Astrocyte of the hippocampus (primary cell): ENCODE results near the gene NOTUM.
A peak's percentile ranks its signal among the peaks of the same experiment; 100 is the strongest.

Experiments used
- DNase-seq: peaks from one replicate; pipeline ENCODE4 v3.0.0; 2011; ENCODE audit warnings: low read depth, low spot score

Gene NOTUM

GRCh38 chr17:81939881-81940385, 21.1 kb downstream of the NOTUM start:
- DNase-seq, result no peak

- DNase-seq, result no peak
Measured at GRCh38 chr17:81939218-81939617, 21.8 kb downstream of the NOTUM start.

DNA sequence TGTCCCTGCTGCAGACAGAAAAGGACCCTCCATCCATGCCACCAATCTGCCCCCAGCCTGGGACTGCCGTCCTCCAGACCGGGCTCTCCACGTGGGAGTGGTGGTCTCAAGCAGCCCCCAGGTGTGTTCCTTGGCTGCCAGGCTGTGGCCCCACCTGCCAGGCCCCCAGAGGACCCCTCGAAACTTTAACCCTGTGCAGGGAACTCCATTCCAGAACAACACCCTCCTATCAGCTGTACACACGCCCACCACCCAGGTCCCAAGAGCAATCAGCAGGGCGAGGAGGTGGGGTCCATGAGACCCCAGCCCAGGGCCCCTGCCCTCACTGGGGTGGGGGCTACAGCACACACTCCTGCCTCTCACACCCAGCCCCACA, 25.3 kb downstream of the NOTUM start:
- no peak for DNase-seq

- DNase-seq, result no peak
Measured at GRCh38 chr17:81934850-81935708, 25.9 kb downstream of the NOTUM start.

DNA sequence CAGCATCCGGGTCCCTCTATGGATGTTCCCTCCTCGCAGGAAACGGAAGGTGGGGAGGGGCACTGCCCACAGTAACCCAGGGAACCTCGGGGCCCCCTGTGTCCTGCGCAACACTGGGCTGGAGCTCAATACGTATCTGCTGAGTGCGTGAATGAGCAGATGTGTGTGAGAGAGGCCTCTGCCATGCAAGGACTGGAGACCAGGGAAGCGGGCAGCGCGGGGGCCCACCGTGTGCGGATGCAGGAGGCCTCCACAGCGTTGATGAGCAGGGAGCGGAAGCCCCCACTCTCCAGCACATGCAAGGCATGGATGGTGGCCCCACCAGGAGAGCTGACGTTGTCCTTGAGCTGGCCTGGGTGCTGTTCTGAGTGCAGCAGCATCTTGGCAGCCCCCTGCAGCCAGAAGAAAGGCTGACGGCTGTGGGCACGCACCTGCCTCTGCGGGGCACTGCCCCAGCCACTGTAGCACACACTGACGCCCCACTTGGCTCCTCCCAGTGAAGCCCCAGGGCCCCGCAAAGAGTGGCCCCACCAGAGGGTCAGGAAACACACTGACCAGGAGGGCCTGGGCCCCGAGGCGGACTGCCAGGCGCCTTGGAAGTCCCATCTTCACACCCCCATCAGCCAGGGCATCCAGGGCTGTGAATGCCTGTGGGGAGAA, 26.8 kb downstream of the NOTUM start:
- no peak for DNase-seq

DNA sequence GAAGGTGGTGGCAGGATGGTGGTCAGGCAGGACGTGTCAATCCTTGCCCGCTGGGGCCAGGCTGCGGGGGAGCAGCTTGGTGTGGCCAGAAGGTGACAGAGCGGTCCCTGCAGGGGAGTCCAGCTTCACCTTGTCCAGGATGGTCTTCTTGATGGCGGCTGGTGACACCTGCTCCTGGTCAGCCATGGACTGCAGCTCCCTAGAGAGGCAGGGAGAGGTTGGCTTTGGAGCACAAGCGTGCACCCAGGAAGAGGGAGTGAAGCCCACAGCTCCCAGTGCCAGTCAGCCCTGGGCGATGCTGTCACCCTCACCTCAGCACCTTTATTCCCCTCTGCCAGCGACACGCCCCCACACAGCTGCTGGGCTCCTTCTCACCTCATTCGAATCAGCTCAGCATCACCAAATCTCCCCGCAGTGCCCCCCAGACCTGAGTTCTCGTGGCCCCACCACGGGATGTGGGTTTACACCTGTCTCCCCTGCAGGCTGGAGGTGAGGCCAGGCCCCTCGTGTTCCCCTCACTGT, 27.7 kb downstream of the NOTUM start:
- no peak for DNase-seq

DNA sequence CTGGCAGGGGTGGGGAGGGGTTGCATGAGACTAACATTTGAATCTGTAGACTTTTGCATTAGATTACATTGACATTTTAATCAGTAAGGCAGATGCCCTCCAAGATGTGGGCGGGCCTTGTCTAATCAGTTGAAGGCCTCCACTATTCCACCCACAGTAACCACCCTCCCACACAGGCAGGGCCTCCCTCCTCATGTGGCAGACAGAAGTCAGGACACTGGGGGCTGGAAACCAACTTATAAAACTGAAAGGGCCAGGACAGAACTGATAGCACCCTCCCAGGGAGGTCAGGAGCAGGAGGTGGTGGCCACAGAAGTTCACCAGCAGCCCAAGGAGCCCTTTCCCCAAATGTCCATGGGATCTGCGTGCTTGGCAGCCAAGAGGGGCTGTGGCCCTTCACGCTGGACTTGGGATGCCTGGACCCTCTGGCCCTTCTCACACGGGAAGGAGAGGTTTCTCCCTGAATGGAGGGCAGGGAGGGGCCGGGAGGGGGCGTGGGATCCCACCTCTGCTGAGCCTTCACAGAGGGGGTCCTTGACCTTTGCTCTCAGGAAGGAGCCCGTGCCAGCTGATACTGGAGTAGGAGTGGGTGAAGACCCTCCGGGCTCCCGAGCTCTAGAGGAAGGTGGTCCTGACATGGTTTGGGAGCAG, 28.5 kb downstream of the NOTUM start:
- DNase-seq, result no peak

DNA sequence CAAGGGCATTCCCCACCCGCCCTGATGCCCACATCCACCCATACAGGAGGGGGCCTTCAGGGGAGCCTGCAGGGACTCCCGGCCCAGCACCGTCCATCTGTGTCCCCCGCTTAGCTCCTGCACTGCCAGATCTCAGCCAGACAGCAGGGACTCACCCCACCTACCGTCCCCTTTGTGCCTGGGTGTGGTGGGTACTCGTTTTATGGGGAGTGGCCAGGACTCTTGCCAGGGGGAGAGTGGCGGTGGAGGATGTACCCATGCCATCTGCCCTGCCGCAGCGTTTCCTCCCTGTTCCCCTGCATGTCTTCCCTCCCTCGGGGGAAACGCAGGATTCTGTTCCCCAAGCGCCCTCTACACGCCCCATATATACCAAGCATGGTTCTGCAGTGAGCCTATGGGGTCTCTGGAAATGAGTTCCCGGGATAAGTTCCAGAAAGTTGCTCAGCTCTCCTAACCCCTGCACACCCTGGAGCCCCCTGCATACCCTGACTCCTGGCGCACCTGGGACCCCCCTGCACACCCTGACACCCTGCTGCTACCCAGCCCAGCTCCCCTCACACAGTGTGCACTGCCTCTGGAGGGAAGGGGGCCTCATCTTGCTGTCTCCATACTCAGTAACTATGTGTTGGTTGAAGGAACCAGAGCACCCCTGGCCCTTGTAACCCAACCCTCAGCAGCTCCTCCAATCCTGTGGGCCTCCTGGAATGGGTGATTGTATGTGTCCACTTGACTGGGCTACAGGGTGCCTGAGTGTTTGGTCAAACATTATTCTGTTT, 29.2 kb downstream of the NOTUM start:
- no peak for DNase-seq

GRCh38 chr17:81931189-81931556, 29.8 kb downstream of the NOTUM start:
- no peak for DNase-seq

- DNase-seq, result peak; percentile 32
Measured at GRCh38 chr17:81930142-81931125, 30.6 kb downstream of the NOTUM start.

DNA sequence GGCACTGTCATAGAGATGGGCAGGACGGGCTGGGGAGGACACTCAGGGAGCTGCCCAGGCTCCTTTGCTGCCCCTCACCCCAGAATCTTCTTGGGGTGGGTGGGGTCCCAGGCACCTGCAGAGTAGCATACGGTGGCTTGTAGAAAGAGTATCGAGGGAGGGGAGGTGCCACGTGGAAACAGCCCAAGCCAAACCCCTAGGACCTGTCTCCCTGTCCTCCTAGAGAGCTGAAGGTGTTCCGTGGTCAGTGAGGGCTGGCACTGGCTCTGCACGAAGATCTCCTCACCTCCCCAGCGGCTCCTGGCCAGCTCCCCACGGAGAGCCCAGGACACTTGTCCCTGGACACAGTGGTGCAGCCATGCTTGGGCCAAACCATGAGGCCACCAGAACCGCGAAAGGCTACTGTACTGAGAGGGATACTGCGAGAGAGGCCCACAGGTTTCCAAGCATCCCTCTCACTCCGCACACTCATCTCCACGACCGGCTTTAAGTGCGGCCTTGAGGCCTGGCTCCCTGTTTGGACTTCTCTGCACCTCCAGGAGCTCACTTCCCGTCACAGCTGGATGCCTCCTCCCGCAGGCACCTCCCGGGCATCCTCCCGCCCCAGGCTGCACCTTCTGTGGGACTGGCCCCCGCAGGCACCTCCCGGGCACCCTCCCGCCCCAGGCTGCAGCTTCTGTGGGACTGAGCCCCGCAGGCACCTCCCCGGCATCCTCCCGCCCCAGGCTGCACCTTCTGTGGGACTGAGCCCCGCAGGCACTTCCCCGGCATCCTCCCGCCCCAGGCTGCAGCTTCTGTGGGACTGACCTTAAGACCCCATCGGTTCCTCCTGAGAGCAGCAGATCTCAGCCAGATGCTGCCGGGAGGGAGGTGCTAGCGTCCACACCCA, 31.5 kb downstream of the NOTUM start:
- DNase-seq, result no peak

DNA sequence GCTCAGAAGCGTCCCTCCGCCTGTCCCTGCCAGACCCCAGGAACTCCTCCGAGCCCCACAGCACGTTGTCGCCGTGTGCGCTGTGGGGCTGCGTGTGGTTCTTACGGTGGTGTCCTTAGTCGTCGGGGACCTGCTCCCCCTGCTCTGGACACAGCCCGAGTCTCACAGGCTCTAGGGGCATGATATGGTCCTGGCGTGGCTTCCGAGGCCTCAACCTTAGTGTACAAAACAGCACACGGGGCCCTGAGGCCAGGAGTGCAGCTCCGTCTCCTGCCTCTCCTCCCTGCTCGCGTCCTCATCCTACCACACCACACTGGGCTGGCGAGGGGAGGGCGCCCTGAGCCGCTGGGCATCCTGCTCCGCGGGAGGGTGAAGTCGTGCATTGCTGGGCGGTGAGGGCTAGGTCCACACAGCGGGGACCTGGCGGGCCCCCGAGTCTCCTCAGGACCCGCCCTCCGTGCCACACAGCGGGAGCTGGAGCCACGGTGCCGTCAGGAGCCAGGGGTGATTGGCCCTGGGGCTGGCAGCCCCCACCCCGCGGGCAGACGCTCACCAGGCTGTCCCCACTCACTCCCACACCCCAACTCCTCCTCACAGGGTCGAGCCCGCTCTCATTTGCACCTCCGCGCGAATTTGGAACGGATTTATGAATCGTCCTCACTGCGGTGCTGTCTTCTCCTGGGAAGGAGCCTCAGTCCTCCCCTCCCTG, 32.3 kb downstream of the NOTUM start:
- peak; percentile 55 for DNase-seq

GRCh38 chr17:81927653-81928543, 33.1 kb downstream of the NOTUM start, which contains the start of gene MAFG:
Gene MAFG, minus strand, starts transcription at chr17:81927735. Its CDS starts 4,550 bp downstream, at chr17:81923185.
- DNase-seq, result peak; percentile 99

- DNase-seq, result no peak
Measured at GRCh38 chr17:81927152-81927652, 33.8 kb downstream of the NOTUM start.

GRCh38 chr17:81926451-81927151, 34.4 kb downstream of the NOTUM start:
- DNase-seq, result peak; percentile 88

GRCh38 chr17:81925860-81926450, 35.0 kb downstream of the NOTUM start:
- no peak for DNase-seq
